Breast epithelium (tissue), 3 donors: Measurements from ENCODE around the gene NECAP2.
"Not testable (repeated sequence)": the region's sequence is repeated elsewhere in the genome, so short reads cannot be mapped to it uniquely, and the experiment has no call there.

Source experiments
- POLR2A ChIP-seq: fragments of 450-650 bp; IDR thresholded peaks from one replicate; pipeline ENCODE4 v1.6.1; 2016; ENCODE audit warnings: antibody characterized with exemption, mild to moderate bottlenecking, moderate library complexity
- TF ChIP-seq, protein P1 (sequence below), 3 donors: fragments of 450-650 bp; IDR thresholded peaks; one replicate each; pipeline ENCODE4 v1.5.1; 2016 to 2017; ENCODE audit warnings: antibody characterized with exemption in 3 of 3, mild to moderate bottlenecking in 3 of 3, moderate library complexity in 3 of 3

DNA sequence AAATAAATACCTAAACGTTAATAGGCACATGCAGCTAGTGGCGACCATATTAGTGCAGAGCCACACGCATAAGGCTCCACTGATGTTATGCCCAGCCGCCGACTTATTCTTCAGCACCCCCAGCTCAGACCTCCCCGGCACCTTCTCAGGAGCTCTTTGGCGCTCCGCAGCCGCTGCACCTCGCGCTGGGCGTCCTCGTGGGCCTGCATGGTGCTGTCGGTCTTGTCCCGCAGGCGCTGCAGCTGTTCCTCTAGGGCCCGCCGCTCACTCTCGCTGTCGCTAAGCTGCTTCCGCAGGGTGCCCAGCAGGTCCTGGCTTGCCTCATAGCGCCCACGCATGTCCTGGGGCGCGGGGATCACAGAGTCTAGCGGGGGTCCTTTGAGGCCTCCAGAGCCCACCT is 42.6 kb downstream of the NECAP2 start:
- TF ChIP-seq, protein P1, sequence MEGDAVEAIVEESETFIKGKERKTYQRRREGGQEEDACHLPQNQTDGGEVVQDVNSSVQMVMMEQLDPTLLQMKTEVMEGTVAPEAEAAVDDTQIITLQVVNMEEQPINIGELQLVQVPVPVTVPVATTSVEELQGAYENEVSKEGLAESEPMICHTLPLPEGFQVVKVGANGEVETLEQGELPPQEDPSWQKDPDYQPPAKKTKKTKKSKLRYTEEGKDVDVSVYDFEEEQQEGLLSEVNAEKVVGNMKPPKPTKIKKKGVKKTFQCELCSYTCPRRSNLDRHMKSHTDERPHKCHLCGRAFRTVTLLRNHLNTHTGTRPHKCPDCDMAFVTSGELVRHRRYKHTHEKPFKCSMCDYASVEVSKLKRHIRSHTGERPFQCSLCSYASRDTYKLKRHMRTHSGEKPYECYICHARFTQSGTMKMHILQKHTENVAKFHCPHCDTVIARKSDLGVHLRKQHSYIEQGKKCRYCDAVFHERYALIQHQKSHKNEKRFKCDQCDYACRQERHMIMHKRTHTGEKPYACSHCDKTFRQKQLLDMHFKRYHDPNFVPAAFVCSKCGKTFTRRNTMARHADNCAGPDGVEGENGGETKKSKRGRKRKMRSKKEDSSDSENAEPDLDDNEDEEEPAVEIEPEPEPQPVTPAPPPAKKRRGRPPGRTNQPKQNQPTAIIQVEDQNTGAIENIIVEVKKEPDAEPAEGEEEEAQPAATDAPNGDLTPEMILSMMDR (IDR thresholded peaks at IDR 0.05) = not testable (repeated sequence)
- not testable (repeated sequence) for TF ChIP-seq POLR2A
